Measurements from ENCODE around the gene KRT3. TPM values are rescaled to one million over a fixed set of nuclear protein-coding genes. Genes with fewer than 3 reads are reported as not detected.

Gene KRT3
- total and polyA plus RNA-seq, 2 donors from 2014 or later, result not detected

GRCh38 chr12:52798671-52799504, 3.0 kb upstream of the KRT3 start:
- no peak for DNase-seq
- H3K4me1 ChIP-seq (ENCODE audit: control insufficient read depth in 2 of 3, insufficient read depth in 2 of 3, low read depth in 1 of 3, low read length in 3 of 3), result no peaks in the 10 kb centered on the region
- no peak overlapping the region for H3K4me3 ChIP-seq (ENCODE audit: low read length in 3 of 3)
- no peaks in the 10 kb centered on the region for H3K9me3 ChIP-seq (ENCODE audit: control insufficient read depth in 2 of 3, insufficient read depth in 1 of 3, low read length in 3 of 3)
- H3K36me3 ChIP-seq (ENCODE audit: control insufficient read depth in 2 of 3, insufficient read depth in 3 of 3, low read length in 3 of 3), result no peaks in the 10 kb centered on the region
- no peak overlapping the region for H3K9ac ChIP-seq (ENCODE audit: low read length in 3 of 3)
- H3K27me3 ChIP-seq (ENCODE audit: control insufficient read depth, insufficient read depth, low read length), result no peaks in the 10 kb centered on the region
- no peak overlapping the region for H3K27ac ChIP-seq (ENCODE audit: low read depth in 2 of 2, low read length in 2 of 2)
- intact Hi-C loops (cut with DNase I), result no loop called here
- FAIRE-seq, result no peak
- no peak for TF ChIP-seq CTCF (IDR thresholded peaks at IDR 0.05; ENCODE audit: borderline replicate concordance, extremely low read depth, insufficient read depth)

DNA sequence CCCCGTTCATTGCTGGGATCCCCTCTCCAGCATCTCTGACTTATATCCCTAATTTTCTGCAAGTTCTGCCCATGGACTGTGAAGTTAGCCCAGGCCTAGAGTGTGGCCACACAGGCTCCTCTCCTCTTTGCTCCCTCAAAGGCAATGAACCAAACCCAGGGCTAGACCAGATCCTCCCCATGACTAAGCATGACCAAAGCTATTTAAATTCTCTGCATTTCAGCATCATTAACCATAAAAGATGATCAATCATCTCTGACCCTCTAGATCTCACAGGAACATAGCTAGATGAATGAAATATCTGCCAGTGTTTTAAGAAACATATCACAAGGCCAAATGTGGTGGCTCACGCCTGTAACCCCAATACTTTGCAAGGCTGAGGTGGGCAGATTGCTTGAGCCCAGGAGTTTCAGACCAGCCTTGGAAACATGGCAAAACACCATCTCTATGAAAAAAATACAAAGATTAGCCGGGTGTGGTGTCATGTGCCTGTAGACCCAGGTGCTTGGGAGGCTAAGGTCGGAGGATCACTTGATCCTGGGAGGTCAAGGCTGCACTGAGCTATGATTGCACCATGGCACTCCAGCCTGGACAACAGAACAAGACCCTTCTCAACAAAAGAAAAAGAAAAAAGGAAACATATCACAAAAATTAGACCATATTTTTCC, 2.2 kb upstream of the KRT3 start:
- DNase-seq, result no peak
- no peak overlapping the region for H3K4me3 ChIP-seq (ENCODE audit: low read length in 3 of 3)
- intact Hi-C loops (cut with DNase I), result no loop called here
- H3K27me3 ChIP-seq (ENCODE audit: control insufficient read depth, insufficient read depth, low read length), result no peaks in the 10 kb centered on the region
- H3K4me1 ChIP-seq (ENCODE audit: control insufficient read depth in 2 of 3, insufficient read depth in 2 of 3, low read depth in 1 of 3, low read length in 3 of 3), result no peaks in the 10 kb centered on the region
- no peak for FAIRE-seq
- no peaks in the 10 kb centered on the region for H3K36me3 ChIP-seq (ENCODE audit: control insufficient read depth in 2 of 3, insufficient read depth in 3 of 3, low read length in 3 of 3)
- H3K27ac ChIP-seq (ENCODE audit: low read depth in 2 of 2, low read length in 2 of 2), result no peak overlapping the region
- TF ChIP-seq CTCF (IDR thresholded peaks at IDR 0.05; ENCODE audit: borderline replicate concordance, extremely low read depth, insufficient read depth), result no peak
- no peaks in the 10 kb centered on the region for H3K9me3 ChIP-seq (ENCODE audit: control insufficient read depth in 2 of 3, insufficient read depth in 1 of 3, low read length in 3 of 3)
- H3K9ac ChIP-seq (ENCODE audit: low read length in 3 of 3), result no peak overlapping the region

DNA sequence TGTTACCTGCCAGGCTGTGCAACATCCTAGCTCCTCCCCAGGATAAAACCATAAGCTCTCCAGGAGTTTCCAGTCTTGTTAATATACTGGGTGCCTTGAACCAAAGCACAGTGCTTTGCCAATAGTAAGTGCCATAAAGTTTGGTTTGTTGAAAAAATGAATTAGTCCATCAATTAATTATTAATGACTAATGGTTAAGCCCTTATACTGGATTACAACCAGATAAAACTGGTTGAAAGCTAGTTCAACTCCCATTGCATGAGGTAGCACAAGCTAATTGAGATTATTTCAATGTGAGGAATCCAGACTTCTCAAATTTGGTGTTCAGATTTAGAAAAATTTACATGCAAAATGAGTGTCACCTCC, 1.6 kb upstream of the KRT3 start:
- Histone ChIP-seq H3K9ac (ENCODE audit: low read length in 3 of 3) (no peak overlapping the region), H3K9me3 (ENCODE audit: control insufficient read depth in 2 of 3, insufficient read depth in 1 of 3, low read length in 3 of 3) (no peaks in the 10 kb centered on the region), H3K36me3 (ENCODE audit: control insufficient read depth in 2 of 3, insufficient read depth in 3 of 3, low read length in 3 of 3) (no peaks in the 10 kb centered on the region), H3K4me1 (ENCODE audit: control insufficient read depth in 2 of 3, insufficient read depth in 2 of 3, low read depth in 1 of 3, low read length in 3 of 3) (no peaks in the 10 kb centered on the region), H3K27me3 (ENCODE audit: control insufficient read depth, insufficient read depth, low read length) (no peaks in the 10 kb centered on the region), H3K4me3 (ENCODE audit: low read length in 3 of 3) (no peak overlapping the region), H3K27ac (ENCODE audit: low read depth in 2 of 2, low read length in 2 of 2) (no peak overlapping the region)
- no peak for DNase-seq
- TF ChIP-seq CTCF (IDR thresholded peaks at IDR 0.05; ENCODE audit: borderline replicate concordance, extremely low read depth, insufficient read depth), result no peak
- FAIRE-seq, result no peak
- intact Hi-C loops (cut with DNase I), result no loop called here
